NT2/D1 (cell line): ENCODE measurements around the gene ZNF469.

Experiments
- SUZ12 ChIP-seq: IDR thresholded peaks from 2 replicates; pipeline ENCODE4 v1.6.1; 2011; ENCODE audit not compliant: insufficient read length, insufficient read depth; ENCODE audit errors: extremely low read depth
- YY1 ChIP-seq: IDR thresholded peaks from 2 replicates; pipeline ENCODE4 v1.6.1; 2011; ENCODE audit not compliant: insufficient read length, insufficient read depth
- ZNF274 ChIP-seq: IDR thresholded peaks from 2 replicates; pipeline ENCODE4 v1.6.1; 2011; ENCODE audit warnings: mild to moderate bottlenecking, low read depth, low read length

GRCh38 chr16:88385831-88386815 is 3.4 kb downstream of the ZNF469 start:
- TF ChIP-seq SUZ12, result no peak
- no peak for TF ChIP-seq YY1
- no peak for TF ChIP-seq ZNF274
